HL-60/S4 (cell line): ENCODE data around the gene FGF12.

Experiments
- in situ Hi-C: fragments of 300-500 bp; cut with MboI; formaldehyde crosslinking; loops from 2 replicates; pipeline ENCODE4 v1.14.3; 2022; ENCODE audit warnings: low sequenced_read_pairs

The FGF12 gene

DNA sequence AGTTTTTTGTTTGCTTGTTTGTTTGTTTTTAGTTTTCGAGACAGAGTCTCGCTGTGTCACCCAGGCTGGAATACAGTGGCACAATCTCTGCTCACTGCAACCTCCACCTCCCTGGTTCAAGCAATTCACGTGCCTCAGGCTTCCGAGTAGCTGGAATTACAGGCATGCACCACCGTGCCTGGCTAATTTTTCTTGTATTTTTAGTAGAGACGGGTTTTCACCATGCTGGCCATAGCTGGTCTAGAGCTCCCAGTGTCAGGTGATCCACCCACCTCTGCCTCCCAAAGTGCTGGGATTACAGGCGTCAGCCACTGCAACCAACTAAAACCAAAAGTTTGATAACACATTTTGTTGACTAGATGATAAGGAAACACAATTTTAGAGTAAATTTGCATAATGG is 372.7 kb downstream of the FGF12 start:
- in situ Hi-C loops, result no loop called here

DNA sequence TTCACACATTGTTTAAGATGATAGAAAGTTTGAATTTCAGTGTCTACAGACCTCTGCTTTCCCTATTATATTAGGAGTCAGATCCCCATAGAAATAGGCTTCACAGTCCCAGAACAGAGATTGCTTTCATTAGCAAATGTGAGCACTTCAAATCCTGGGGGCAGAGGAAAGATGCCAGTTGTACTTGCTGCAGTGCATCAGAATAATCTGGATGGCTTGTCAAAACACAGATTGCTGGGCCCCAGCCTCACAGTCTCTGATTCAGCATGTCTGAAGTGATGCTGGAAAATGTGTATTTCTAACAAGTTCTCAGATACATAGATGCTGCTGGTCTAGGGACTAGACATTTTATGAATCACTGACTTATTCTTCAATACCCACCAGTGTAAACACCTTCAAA is 375.2 kb downstream of the FGF12 start:
- in situ Hi-C loops, result no loop called here

DNA sequence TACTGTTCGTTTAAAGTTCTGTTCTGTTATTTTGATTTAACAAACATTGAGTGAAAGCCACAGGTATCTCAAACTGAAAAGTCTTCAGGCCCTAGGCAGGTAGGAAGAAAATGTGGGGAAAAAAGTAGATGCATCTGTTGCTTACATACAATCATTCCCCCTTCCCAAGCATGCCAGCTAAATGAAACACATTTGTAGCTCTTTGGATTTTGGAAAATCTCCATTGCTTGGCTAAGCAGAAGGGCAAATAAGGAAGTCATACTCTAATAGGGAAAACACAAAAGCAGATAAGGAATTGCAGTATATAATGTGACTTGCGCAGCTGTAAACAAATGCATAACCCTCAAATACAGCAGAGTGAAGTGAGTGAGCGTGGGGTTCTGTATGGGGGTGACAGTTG is 375.9 kb downstream of the FGF12 start:
- in situ Hi-C loops, result no loop called here

DNA sequence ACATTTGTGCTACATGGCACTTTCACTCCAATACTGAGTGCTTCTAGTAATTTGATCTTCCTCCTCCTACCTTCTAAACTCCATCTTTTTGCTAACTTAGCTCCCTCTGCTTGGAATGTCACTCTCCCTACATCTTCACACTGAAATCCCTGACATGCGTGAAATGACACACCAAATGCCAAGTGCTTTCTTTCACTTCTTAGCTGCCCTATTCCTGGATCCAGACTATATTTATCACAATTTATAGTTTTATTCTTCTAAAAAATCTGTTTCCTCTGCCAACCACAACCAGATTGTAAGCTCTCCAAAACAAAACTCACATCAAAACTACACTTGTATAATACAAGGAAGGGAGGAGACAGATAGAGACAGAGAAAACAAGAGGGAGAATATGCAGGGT is 387.3 kb downstream of the FGF12 start:
- in situ Hi-C loops, result no loop called here

DNA sequence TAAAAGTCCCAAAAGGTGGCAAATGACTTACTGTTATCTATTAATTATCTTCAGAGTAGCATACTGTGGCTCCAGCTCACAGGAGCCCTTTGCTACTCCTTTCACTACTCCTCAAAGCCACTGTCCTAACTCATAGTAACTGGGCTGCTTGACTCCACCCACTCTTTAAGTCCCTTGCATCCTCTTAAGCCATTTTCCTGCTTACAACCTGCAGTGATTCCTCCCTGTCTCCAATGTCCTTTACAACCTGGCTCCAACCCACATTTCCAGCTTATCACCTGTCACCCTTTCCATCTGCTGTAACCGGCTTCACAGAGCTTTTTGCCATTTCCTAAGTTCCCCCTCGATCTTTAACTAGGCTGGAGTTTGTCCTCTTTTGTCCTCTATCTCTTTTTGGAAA is 388.1 kb downstream of the FGF12 start:
- in situ Hi-C loops, result no loop called here

DNA sequence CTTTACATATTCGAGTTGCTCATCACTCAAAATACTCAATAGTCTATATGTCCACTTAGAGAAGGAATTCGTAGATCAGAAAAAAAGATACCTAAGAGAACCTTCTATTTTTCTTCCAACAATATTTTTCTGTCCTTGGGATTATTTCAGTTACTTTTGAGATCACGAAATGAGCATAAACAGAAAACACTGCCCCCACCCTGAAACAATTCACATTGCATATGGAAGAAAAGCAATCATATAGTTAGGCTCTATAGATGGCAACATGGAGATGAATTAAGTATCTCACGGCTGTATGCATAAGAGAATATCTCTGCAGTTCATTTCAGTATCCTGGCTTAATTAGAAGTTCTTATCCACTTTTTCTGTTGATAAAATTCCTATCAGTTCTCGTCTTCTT is 391.1 kb downstream of the FGF12 start:
- in situ Hi-C loops, result no loop called here

DNA sequence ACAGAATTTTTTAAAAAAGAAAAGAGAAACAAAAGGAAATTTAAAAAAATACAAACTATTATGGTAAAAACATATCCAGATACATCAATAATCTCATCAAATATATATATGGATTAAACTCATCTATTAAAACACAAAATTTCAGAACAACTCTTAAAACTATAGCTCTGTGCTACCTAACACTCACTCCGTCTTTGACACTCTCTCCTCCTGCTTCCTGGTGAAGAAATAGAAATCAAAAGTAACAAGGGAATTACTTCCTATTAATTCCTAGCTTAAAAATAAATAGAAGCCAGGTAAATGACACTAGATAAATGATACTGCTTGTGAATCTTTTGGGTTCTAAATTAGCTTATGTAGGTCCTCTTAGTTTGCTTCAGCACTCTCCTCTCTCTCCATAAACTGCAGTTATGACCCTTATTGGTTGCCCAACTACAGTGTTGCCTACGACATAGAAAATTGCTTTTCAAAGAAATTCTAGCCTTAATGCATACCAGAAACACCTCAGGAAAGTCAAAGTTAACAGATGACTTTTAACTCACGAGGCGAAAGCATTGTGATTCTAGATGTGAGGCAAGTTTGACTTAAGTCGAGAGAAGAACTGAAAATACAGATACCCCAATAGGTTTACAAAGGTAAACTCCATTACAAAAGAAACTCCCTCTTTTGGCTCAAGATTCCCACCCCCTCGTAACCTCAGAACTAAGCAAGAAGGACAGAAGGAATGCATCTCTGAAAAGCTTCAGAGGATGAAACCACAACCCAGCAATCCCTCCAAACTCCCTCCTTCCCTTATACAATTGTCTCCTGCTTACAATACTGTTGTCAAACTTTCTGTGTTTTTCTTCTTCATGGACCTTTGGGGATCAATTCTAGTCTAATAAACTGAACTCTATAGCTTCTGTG is 394.7 kb downstream of the FGF12 start:
- in situ Hi-C loops, result no loop called here

DNA sequence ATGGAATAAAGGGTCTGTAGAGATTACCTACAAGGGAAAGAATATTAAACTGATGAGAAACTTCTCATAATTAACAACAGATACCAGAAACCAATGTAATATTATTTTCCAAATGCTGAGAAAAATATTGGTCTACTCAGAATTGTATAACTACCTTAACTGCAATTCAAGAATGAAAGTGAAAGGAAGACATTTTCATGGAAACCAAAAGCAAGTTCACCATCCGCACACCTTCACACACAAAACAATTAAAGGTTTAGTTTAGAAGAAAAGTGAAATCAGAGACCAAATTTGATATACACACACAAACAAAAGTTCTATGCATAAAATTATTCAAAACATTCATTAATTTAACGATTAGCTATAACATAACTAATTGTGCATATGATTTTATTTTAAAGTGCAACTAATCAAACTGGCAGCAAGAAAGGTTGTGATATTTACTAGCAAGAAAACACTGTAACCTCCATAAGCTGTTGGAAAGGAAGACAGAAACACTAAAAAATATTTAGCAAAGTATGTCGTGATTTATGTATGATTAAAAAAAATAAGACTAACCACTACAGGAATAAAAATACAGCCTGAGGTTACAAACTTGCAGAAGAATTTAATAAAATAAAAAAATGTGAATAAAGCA is 395.5 kb downstream of the FGF12 start:
- in situ Hi-C loops, result no loop called here

DNA sequence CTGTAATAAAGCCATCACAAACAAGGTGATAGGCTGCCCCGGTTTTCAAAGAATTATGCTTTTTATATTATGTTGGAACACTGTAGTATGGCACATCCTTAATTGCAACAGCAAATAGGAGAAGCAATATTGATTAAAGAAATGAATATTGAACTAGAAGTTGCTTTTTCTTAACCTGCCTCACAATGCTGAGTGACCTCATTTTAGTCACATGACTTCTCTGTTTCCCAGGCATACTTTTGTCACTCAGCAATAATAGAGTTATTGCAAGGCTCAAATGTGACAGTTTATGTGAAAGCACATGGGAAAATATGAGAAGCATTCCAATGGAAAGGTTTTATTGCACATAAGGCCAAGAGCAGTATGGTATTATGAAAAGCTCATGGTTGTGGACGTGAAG is 400.7 kb downstream of the FGF12 start:
- in situ Hi-C loops, result no loop called here

DNA sequence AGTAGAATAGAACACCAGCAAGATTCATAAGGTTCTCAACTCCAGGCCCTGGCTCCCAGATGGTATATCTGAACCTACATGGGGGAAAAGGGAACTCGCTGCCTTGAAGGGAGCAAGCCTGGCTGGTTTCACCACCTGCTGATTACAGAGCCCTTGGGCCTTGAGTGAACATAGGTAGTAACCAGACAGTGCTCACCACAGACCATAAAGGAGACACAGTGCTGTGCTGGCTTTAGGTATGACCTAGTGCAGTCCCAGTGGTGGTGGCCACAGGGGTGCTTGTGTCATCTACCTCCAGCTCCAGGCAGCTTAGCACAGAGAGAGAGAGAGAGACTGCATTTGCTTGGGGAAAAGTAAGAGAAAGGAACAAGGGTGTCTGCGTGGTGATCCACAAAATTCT is 409.8 kb downstream of the FGF12 start:
- in situ Hi-C loops, result no loop called here

DNA sequence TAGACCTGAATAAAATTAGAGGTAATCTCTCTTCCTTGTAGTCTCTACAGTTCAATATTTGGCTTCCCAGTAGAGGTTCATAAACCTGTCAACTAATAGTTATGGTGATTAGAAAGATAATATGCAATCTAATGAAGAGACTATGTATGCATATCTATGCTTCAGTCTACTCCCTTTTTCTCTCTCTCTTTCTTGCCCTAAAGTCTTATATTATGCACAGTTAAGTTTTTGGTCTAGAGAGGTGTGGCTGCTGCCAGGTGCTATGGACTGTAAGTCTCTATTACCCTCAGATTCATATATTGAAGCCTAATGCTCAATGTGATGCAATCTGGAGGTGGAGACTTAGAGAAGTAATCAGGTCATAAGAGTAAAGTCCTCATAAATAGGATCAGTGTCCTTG is 413.7 kb downstream of the FGF12 start:
- in situ Hi-C loops, result no loop called here

DNA sequence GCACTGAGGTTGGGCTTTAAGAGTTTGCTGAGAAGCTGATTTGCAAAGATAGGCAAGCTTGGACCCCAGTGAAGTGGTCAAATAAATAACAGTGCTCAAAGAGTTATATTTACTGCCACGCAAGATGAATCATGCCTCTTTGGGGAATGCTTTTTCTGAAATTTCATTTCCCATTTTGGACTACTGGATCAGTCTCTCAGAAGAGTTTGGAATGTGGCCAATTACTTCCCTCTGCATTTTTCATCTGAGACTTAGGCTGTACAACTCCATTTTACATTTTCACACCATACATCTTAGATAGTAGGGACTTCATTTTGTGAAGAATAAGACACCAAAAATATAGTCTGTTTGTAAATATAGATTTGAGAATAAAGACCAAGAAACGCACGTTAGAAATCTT is 419.7 kb downstream of the FGF12 start:
- in situ Hi-C loops, result no loop called here

DNA sequence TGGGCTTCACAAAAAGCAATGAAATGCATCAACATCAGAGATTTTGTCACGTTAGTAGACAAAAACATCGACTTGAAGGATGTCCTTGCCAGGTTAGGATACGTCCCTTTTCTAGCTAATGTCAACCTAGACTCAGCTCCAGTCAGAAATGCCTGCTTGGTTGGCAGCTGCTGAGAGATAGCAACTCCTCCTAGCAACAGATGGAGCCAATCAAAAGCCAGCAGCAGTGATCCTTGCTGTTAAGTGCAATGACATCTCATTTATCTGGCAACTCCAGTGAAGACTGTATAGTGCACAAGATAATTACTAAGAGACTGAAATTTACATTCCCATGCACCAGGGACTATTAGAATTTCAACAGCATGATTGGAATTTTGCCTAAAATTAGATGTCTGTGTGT is 424.1 kb downstream of the FGF12 start:
- in situ Hi-C loops, result no loop called here

DNA sequence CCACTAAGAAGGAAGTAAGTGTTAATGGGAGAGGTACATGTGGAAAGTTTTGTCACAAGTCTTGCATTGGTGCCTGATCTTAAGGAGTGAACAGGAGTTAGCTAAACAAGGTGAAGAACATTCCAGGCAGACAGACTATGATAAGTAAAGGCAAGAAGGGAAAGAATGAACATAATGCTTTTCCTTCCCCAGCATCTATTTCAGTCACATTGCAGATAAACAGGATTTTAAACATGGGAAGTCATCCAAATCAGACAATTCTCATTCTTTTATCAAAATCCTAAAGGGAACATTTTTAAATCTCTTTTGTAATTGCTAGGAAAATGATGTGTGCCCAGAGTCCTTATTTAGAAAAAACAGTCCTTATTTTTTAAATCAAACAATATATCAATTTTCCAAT is 424.6 kb downstream of the FGF12 start:
- in situ Hi-C loops, result no loop called here

DNA sequence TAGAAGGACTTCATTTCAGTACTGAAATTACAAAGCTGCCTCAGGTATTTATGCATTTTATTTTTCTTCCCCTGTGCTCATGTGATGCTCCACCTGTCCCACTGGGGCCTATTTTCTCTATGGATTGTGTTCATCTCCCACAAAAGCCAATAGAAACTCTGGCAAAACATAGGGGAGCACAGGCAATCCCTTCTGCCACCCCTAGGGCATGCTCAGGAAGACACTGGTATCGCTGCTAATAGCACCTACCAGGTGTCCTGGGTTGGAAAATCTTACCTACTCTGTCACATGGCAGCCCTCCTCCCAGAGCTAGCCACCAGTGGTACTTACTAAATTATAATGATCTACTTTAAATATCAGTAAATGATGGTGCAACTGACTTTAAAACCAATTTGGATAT is 427.4 kb downstream of the FGF12 start:
- in situ Hi-C loops, result no loop called here

DNA sequence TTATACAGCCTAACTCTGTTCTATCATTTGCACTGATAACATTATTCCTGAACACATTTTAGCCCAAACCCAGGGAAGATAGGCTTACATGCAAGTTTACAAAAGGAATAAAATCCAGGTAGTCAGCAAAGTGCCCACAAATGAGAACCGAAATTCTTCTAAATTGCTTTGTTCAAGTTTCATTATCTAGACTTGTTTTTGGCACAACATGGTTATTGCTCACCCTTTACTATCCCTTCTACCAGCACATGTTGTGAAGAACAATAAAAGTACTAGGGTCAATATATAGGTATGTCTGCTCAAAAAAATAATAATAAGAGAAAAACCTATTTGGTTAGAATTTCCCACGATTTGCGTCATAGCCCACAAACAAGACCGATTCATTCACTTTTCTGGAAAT is 430.5 kb downstream of the FGF12 start:
- in situ Hi-C loops, result no loop called here

DNA sequence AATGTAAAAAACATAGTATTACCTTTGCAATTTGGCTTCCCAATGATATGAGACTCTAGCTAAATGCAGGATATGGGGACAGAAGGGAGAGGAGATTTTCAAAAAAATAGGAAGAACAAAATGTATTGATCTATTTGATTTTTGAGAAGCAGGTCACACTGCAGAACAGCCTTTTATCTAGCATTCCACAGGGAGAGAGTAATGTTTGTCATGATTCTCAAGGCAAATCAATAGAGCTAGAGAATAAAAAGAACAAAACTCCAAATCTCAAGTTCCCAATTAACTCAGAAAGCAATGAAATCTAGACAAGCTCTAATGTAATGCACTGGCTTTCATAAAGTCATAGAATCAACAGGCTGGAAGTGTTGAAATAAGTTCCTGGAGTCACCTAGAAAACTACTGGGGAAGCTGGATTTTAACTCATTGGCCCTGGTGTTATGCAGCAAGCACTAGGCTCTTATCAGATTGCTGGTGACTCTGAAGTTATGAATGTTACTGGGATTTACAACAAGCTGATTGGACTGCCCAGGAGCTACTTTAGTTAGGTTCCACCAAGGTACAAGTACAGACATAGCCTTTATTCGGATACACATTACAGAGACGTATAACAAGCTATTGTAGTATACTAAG is 442.8 kb downstream of the FGF12 start:
- in situ Hi-C loops, result no loop called here

DNA sequence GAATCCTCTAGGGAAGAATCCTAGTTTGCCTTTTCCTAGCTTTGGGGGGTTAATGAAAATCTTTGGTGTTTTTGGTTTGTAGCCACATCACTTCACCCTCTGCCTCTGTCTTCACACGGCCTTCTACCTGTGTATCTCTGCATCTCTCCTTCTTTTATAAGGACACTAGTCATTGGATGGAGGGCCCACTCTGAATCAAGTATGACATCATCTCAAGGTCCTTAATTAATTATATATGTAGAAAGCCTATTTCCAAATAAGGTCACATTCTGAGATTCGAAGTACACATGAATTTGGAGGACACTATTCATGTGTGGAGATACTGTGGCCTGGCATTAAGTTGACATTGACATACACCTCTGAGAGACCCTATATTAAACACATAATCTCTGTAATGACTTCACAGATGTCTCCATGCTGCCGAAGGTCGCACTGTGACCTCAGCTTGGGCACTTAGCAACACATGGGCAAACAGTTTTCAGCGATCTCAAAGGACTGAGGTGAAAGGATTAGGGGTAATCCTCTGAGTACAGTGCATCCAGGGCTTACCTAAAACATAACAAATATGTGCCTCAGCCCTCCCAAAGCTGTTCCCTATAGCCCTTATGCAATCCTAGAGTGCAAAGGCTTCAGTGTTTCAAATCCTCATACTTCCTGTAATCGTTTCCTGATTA is 446.0 kb downstream of the FGF12 start:
- in situ Hi-C loops, result no loop called here

DNA sequence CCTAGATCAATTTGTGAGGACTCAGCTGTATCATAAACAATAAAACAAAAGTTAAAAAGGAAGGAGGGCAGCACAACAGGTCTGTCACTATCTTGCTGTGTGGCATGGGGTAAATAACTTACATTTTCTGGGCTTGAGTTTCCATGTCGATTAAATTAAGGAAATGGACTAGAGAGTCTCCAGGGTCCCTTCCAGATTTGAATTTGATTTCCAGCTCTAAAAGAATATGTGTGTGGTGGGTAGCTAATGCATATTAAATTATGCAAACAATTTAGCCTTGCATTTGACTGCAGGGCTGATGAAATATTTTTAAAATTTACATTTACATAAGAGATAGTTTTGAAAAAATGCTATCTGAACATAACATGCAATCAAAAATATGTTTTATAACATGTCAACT is 447.7 kb downstream of the FGF12 start:
- in situ Hi-C loops, result no loop called here

DNA sequence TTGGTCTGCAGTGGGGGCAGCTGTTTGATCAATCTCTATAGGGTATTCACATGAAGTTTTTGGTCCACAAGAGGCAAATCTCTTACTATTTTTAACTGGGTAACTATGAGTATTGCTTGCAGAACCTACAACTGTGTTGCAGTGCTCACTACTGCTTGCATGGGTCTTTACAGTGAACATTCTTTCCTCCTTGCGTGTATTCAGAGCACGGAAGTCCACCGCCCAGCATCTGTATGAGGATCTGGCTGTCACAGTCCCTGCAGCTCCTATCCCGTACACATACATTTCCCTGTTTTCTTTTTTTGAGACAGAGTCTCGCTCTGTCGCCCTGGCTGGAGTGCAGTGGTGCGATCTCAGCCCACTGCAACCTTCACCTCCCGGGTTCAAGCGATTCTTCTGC is 449.9 kb downstream of the FGF12 start:
- in situ Hi-C loops, result no loop called here

DNA sequence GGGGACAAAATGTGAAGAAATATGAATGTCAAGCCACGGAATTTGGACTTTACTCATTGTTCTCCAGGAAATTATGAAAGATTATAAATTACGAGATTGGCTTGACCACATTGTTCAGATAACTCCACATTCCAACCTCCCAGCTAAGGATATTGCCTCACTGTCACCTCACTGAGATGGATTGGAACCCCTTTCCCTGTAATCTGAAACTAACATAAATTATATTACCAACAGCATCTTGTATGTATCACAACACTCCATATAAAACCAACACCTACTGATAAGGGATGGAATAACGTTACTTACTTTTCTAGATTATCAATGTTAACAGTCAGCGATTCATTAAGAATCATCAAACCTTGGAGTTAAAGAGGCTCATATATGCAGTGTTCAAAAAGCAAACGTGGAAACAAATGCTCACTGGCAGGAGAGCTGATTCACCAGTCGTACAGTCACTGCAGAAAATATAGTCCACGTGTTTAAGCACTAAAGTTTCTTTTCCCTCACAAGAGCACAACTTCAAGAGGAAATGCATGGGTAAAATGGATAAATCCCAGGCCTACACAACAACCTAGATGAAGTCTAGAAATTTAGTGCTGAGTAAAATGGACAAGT is 451.5 kb downstream of the FGF12 start:
- in situ Hi-C loops, result no loop called here
